C4-2B (cell line): Measurements from ENCODE around the gene ARHGAP8.

Experiments
- H3K27ac ChIP-seq: fragments of 450-650 bp; 2 replicates; pipeline ENCODE4 v1.5.1; 2017
- ZFX ChIP-seq: fragments of 450-650 bp; IDR thresholded peaks from 2 replicates; pipeline ENCODE4 v1.6.1; 2017
- TF ChIP-seq, protein P1 (sequence below): fragments of 450-650 bp; conservative IDR thresholded peaks from 2 replicates; pipeline ENCODE4 v1.5.1; 2017; ENCODE audit warnings: mild to moderate bottlenecking

ARHGAP8 gene

DNA sequence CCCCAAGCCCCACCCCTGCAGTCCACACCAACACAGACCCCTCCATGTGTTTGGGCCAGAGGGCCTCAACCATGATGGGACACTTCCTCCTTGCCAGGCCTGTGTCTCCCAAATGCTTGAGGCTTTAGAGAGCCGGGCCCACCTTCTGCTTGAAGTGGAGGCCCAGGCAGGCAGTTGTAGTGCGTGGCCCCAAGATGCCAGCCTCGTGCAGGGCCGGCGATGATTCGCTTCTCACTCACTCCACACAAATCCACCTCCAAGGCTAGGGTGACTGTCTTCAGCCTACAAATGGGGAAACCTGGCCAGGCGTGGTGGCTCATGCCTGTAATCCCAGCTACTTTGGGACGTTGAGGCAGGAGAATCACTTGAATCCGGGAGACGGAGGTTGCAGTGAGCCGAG lies 44.6 kb upstream of the ARHGAP8 start:
- no peak overlapping the region for H3K27ac ChIP-seq
- no peak for TF ChIP-seq ZFX
- TF ChIP-seq, protein P1, sequence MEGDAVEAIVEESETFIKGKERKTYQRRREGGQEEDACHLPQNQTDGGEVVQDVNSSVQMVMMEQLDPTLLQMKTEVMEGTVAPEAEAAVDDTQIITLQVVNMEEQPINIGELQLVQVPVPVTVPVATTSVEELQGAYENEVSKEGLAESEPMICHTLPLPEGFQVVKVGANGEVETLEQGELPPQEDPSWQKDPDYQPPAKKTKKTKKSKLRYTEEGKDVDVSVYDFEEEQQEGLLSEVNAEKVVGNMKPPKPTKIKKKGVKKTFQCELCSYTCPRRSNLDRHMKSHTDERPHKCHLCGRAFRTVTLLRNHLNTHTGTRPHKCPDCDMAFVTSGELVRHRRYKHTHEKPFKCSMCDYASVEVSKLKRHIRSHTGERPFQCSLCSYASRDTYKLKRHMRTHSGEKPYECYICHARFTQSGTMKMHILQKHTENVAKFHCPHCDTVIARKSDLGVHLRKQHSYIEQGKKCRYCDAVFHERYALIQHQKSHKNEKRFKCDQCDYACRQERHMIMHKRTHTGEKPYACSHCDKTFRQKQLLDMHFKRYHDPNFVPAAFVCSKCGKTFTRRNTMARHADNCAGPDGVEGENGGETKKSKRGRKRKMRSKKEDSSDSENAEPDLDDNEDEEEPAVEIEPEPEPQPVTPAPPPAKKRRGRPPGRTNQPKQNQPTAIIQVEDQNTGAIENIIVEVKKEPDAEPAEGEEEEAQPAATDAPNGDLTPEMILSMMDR = no peak

DNA sequence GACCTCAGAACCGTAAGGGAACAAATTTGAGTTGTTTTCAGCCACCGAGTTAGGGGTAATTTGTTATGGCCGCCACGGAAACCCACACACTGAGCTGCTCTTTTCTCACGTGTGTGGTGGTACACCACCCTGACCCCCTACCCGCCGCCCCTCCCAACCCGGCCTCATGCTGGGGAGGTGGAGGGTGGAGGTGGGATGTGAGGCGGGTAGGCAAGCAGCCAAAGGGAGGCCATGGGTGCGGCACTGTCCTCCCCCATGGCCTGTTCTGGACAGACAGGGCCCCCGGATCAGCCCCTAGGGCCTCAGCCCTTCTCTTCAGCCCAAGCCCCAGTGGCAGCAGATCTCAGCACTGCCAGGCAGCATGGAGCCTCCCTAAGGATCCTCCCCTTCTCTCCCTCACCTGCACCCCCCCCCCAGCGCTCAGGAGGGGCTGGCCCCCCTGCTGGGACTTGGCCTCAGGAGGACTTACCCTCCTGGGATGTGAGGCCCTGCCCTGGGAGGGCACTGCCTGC lies 42.4 kb upstream of the ARHGAP8 start:
- H3K27ac ChIP-seq = no peak overlapping the region
- TF ChIP-seq ZFX = no peak
- TF ChIP-seq, protein P1 = no peak

- TF ChIP-seq ZFX = no peak
- TF ChIP-seq, protein P1 = no peak
- H3K27ac ChIP-seq = no peak overlapping the region
Observed at GRCh38 chr22:44710474-44711240, 41.7 kb upstream of the ARHGAP8 start.

GRCh38 chr22:44711241-44711560 lies 41.2 kb upstream of the ARHGAP8 start:
- TF ChIP-seq ZFX = no peak
- H3K27ac ChIP-seq = no peak overlapping the region

GRCh38 chr22:44711690-44712555 lies 40.5 kb upstream of the ARHGAP8 start:
- no peak for TF ChIP-seq ZFX
- TF ChIP-seq, protein P1 = no peak
- H3K27ac ChIP-seq = no peak overlapping the region

DNA sequence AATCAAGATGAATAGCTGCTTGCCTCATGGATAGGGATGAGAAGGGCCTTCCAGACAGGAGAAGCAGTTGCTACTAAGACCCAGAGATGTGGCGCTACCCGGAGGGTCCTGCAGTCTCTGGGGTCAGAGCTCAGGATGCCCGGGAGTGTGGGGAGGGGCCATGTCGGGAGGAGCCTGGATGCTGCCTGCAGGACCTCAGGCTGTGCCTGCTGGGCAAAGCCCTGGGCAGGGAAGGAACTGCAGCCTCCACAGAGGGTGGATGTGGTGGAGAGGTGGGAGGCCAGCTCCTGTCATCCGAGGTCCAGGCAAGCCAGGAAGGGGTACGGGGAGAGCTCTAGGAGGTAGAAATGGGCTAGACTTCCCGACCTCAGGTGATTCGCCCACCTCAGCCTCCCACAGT lies 39.4 kb upstream of the ARHGAP8 start:
- no peak overlapping the region for H3K27ac ChIP-seq
- TF ChIP-seq ZFX = no peak
- TF ChIP-seq, protein P1 = no peak

- TF ChIP-seq, protein P1 = no peak
- TF ChIP-seq ZFX = no peak
- H3K27ac ChIP-seq = no peak overlapping the region
Observed at GRCh38 chr22:44714703-44715350, 37.5 kb upstream of the ARHGAP8 start.
